ENCODE measurements around the gene PTPN14. TPM values are rescaled to one million over a fixed set of nuclear protein-coding genes. Genes with fewer than 3 reads are reported as not detected.

PTPN14 gene
- total and polyA plus RNA-seq, 2 of the 8 experiments (the other 6 are each of a cell fraction or from before 2014, with no cell fraction given): 14.4 to 93.6 TPM

DNA sequence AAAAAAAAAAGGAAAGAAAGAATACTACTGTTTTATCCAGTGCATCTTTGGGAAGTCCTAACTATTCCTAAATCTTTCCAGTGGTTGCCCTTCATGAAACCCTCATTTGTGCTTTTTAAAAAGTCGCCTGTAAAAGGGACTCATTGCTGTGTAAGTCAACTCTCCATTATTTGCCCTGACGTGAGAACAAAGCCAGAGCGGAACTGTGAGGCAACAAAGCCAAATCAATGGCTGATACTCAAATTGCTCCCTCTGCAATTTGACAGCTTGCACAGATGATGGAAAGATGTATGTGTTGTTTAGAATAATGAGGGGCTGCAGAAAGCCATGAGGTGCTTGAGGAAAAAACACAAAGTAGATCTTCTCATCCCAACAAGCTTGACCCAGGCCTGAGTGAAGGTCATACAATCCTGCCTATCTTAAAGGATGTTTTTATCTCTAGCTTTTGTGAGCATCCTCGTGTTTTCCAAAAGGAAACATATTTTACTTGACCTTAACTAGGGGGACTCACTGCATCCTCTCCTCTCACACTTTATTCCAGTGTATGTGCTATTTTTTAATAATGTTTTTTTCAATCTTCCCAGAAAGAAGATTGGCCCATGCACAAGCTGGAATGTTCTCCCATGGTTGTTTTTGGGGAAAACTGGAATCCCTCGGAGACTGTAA is 237.1 kb downstream of the PTPN14 start:
- POLR2A ChIA-PET (ENCODE audit: partially characterized antibody): no interaction called here
- 79% methylated on average over 5 of the region's 5 CpGs; no CpG with 5 or more reads in 1 of the 2 experiments for WGBS, 2 experiments (ENCODE audit: extremely low coverage in 1 of 2, insufficient coverage in 1 of 2, insufficient read length in 1 of 2, insufficient replicate concordance in 2 of 2, low coverage in 1 of 2, low lambda C conversion rate in 2 of 2, missing lambda C conversion rate in 1 of 2)
- peaks cover 18 to 49% (median 40%) of the 10 kb centered on the region in 4 experiments; a peak in 6 of 7 replicates for H3K27me3 ChIP-seq (replicated peaks in 1 of 4; ENCODE audit: control insufficient read depth in 3 of 4, extremely low read depth in 1 of 4, insufficient read depth in 3 of 4, low read length in 3 of 4)

More for the DNA sequence above, 237.1 kb downstream of the PTPN14 start:
- H2BK120ac ChIP-seq (replicated peaks; ENCODE audit: low read depth, low read length): no peak overlapping the region
- no peak overlapping the region for H3K4ac ChIP-seq (replicated peaks; ENCODE audit: insufficient read length, low read depth, low read length)
- H3K4me1 ChIP-seq (replicated peaks in 1 of 4; ENCODE audit: control insufficient read depth in 3 of 4, insufficient read depth in 4 of 4, low read length in 3 of 4): peaks cover 3 to 25% (median 16%) of the 10 kb centered on the region in 4 experiments
- H3K79me2 ChIP-seq (ENCODE audit: control insufficient read depth in 1 of 2, insufficient read depth in 2 of 2, low read length in 2 of 2): no peaks in the 10 kb centered on the region
- no peak for DNase-seq (ENCODE audit: low read depth in 1 of 2, low spot score in 2 of 2)
- no peaks in the 10 kb centered on the region for H3K79me1 ChIP-seq (ENCODE audit: low read depth, low read length)
- no peak overlapping the region for H3K23ac ChIP-seq (ENCODE audit: insufficient read length)
- H2BK5ac ChIP-seq (ENCODE audit: low read depth, low read length): no peak overlapping the region
- no peak overlapping the region for H4K91ac ChIP-seq (replicated peaks; ENCODE audit: insufficient read length, low read length)
- no peaks in the 10 kb centered on the region for H3K23me2 ChIP-seq (ENCODE audit: low read depth, low read length)
- no peak overlapping the region for H2BK12ac ChIP-seq (ENCODE audit: low read depth, low read length)
- H3K36me3 ChIP-seq (ENCODE audit: control insufficient read depth in 2 of 4, insufficient read depth in 4 of 4, low read length in 3 of 4): no peaks in the 10 kb centered on the region
- no peak overlapping the region for H3K27ac ChIP-seq (ENCODE audit: low read depth, low read length)
- H3K4me2 ChIP-seq (ENCODE audit: insufficient read depth in 1 of 2, low read depth in 2 of 2, low read length in 2 of 2): no peak overlapping the region
- no peak overlapping the region for H2AFZ ChIP-seq (ENCODE audit: low read length)
- no peak overlapping the region for H3K18ac ChIP-seq (ENCODE audit: extremely low read depth, low read length)
- H4K20me1 ChIP-seq (replicated peaks in 1 of 2; ENCODE audit: control insufficient read depth in 1 of 2, insufficient read depth in 2 of 2, low read length in 2 of 2): peaks cover 0 to 2% of the 10 kb centered on the region in 2 experiments
- H4K8ac ChIP-seq (ENCODE audit: extremely low read depth, insufficient read depth, low read length): no peak overlapping the region
- H3K9me3 ChIP-seq (ENCODE audit: insufficient read depth in 2 of 2, low read depth in 1 of 2, low read length in 1 of 2): no peaks in the 10 kb centered on the region
- no peak overlapping the region for H2AK5ac ChIP-seq (ENCODE audit: low read depth, low read length)
- H4K5ac ChIP-seq (ENCODE audit: insufficient read length, low read depth, low read length): no peak overlapping the region
- H3K56ac ChIP-seq (replicated peaks; ENCODE audit: insufficient read length, low read depth, low read length): no peak overlapping the region
- H3K14ac ChIP-seq (ENCODE audit: insufficient read length): no peak overlapping the region
- TF ChIP-seq TBP (IDR thresholded peaks at IDR 0.05; ENCODE audit: low read depth, low read length) (no peak), YY1 (IDR thresholded peaks at IDR 0.05; ENCODE audit: low read depth, low read length) (no peak), BACH1 (IDR thresholded peaks at IDR 0.05; ENCODE audit: low read length) (no peak), SIRT6 (IDR thresholded peaks at IDR 0.05; ENCODE audit: low read length) (no peak), RAD21 (IDR thresholded peaks at IDR 0.05 in 1 of 2, conservative IDR thresholded peaks at IDR 0.05 in 1 of 2; ENCODE audit: low read depth in 2 of 2, low read length in 2 of 2) (no peak), BRCA1 (IDR thresholded peaks at IDR 0.05; ENCODE audit: low read depth, low read length) (no peak), SIN3A (conservative IDR thresholded peaks at IDR 0.05 in 1 of 2, IDR thresholded peaks at IDR 0.05 in 1 of 2; ENCODE audit: low read depth in 1 of 2, low read length in 2 of 2) (no peak)
- TF ChIP-seq, protein P1, sequence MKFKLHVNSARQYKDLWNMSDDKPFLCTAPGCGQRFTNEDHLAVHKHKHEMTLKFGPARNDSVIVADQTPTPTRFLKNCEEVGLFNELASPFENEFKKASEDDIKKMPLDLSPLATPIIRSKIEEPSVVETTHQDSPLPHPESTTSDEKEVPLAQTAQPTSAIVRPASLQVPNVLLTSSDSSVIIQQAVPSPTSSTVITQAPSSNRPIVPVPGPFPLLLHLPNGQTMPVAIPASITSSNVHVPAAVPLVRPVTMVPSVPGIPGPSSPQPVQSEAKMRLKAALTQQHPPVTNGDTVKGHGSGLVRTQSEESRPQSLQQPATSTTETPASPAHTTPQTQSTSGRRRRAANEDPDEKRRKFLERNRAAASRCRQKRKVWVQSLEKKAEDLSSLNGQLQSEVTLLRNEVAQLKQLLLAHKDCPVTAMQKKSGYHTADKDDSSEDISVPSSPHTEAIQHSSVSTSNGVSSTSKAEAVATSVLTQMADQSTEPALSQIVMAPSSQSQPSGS (IDR thresholded peaks at IDR 0.05; ENCODE audit: low read length): no peak
- H3K4me3 ChIP-seq (ENCODE audit: extremely low read depth in 1 of 4, insufficient read depth in 2 of 4, low read depth in 3 of 4, low read length in 4 of 4): no peak overlapping the region
- no peak overlapping the region for H3K9ac ChIP-seq (replicated peaks in 1 of 4; ENCODE audit: extremely low read depth in 1 of 4, low read depth in 3 of 4, low read length in 3 of 4)
- 0 out of 2 replicates have a peak overlapping the region, but pooled peaks have one; percentile 19 for H2BK15ac ChIP-seq (ENCODE audit: low read length)
- CTCF ChIA-PET (ENCODE audit: partially characterized antibody): interaction anchor here (1.5 to 12.6 kb wide), 4 partner anchors 16 to 55 kb away, joined by 5 to 262 read pairs (median 76); partner anchors contain the start of gene SMYD2
- no peak overlapping the region for H2BK20ac ChIP-seq (ENCODE audit: low read length)
- FAIRE-seq: no peak
